A673 (cell line): ENCODE results near the gene PRKG1. TPM values are rescaled to one million over a fixed set of nuclear protein-coding genes. Genes with fewer than 3 reads are reported as not detected.

Experiments used
- BruUV-seq: library from RNA; stranded (reverse); fragments of 400-500 nt; replicated peaks from 2 replicates; lab custom pipeline; 2021; lab: Mats Ljungman, UMichigan
- CTCF ChIA-PET: fragments of 300-600 bp; sonication (Branson Sonifier 250); formaldehyde crosslinking; loops from one replicate; lab custom pipeline; 2022; ENCODE audit warnings: antibody characterized with exemption; lab: Charles Lee
- POLR2A ChIA-PET: fragments of 300-600 bp; sonication (Branson Sonifier 250); formaldehyde crosslinking; loops from one replicate; lab custom pipeline; 2022; ENCODE audit warnings: antibody characterized with exemption; ENCODE audit not compliant: low non-redundant PET; lab: Charles Lee
- DNase-seq: peaks from one replicate; pipeline ENCODE4 v3.0.0-alpha.2; 2015; ENCODE audit warnings: low spot score
- H3K27ac ChIP-seq: fragments of 200-600 bp; sonication (generic); 2 replicates; pipeline ENCODE4 v1.5.1; 2016; ENCODE audit warnings: mixed run types, low read depth, mild to moderate bottlenecking, mixed read lengths, antibody characterized with exemption, low read length; ENCODE audit not compliant: poor library complexity, severe bottlenecking
- H3K27me3 ChIP-seq: fragments of 200-600 bp; sonication (generic); replicated peaks from 2 replicates; pipeline ENCODE4 v1.6.1; 2017; ENCODE audit warnings: mixed run types, low read depth, mild to moderate bottlenecking, mixed read lengths, antibody characterized with exemption, low read length; ENCODE audit not compliant: insufficient read depth, poor library complexity
- H3K36me3 ChIP-seq: fragments of 200-600 bp; sonication (generic); 2 replicates; pipeline ENCODE4 v1.6.1; 2016; ENCODE audit warnings: mixed run types, mild to moderate bottlenecking, mixed read lengths, antibody characterized with exemption, low read length; ENCODE audit not compliant: insufficient read depth, poor library complexity, severe bottlenecking
- H3K4me1 ChIP-seq: fragments of 200-600 bp; sonication (generic); 2 replicates; pipeline ENCODE4 v1.6.1; 2017; ENCODE audit warnings: mixed run types, mild to moderate bottlenecking, mixed read lengths, antibody characterized with exemption, low read length; ENCODE audit not compliant: insufficient read depth, poor library complexity, severe bottlenecking
- H3K4me3 ChIP-seq: fragments of 200-600 bp; sonication (generic); 2 replicates; pipeline ENCODE4 v1.5.1; 2016; ENCODE audit warnings: low read depth, mixed run types, mild to moderate bottlenecking, mixed read lengths, low read length; ENCODE audit not compliant: poor library complexity, severe bottlenecking
- H3K9me3 ChIP-seq: fragments of 200-600 bp; sonication (generic); 2 replicates; pipeline ENCODE4 v1.6.1; 2016; ENCODE audit warnings: mixed run types, low read depth, mild to moderate bottlenecking, mixed read lengths, antibody characterized with exemption, low read length; ENCODE audit not compliant: poor library complexity, severe bottlenecking
- CTCF ChIP-seq: fragments of 300-800, 200-600 bp; sonication (generic); conservative IDR thresholded peaks from 2 replicates; pipeline ENCODE4 v1.5.1; 2017; ENCODE audit warnings: low read depth, mild to moderate bottlenecking, antibody characterized with exemption, low read length, moderate library complexity, mixed read lengths
- EZH2 ChIP-seq: fragments of 200-600 bp; sonication (generic); IDR thresholded peaks from 2 replicates; pipeline ENCODE4 v1.6.1; 2017; ENCODE audit warnings: borderline replicate concordance, low read depth, mild to moderate bottlenecking, mixed read lengths, antibody characterized with exemption, low read length; ENCODE audit not compliant: poor library complexity, severe bottlenecking
- intact Hi-C: fragments of 100-400 bp; cut with micrococcal nuclease; formaldehyde crosslinking; loops from one replicate; pipeline ENCODE4 v1.10.0; 2022; ENCODE audit not compliant: unreplicated experiment
- total RNA-seq: library from RNA; stranded (reverse); gene quantifications from 2 replicates; pipeline ENCODE4 v1.2.3, GENCODE V29; 2021

PRKG1 gene
- total RNA-seq, 1 experiment from 2014 or later, result 0.58 TPM

- Histone ChIP-seq H3K4me3 (no peak overlapping the region), H3K9me3 (no peaks in the 10 kb centered on the region), H3K27me3 (no peaks in the 10 kb centered on the region), H3K4me1 (no peaks in the 10 kb centered on the region), H3K36me3 (no peaks in the 10 kb centered on the region), H3K27ac (no peak overlapping the region)
- intact Hi-C loops, result no loop called here
- POLR2A ChIA-PET, result no interaction called here
- BruUV-seq, result no TSS peak
- CTCF ChIA-PET, result no interaction called here
- DNase-seq, result no peak
- TF ChIP-seq CTCF (no peak), EZH2 (no peak)
Observed at GRCh38 chr10:51235865-51236264, 161.6 kb downstream of the PRKG1 start.

GRCh38 chr10:51239006-51239405 lies 164.7 kb downstream of the PRKG1 start:
- H3K27ac ChIP-seq, result no peak overlapping the region
- no TSS peak for BruUV-seq
- ChIA-PET POLR2A (no interaction called here), CTCF (no interaction called here)
- DNase-seq, result no peak
- H3K27me3 ChIP-seq, result no peaks in the 10 kb centered on the region
- H3K36me3 ChIP-seq, result no peaks in the 10 kb centered on the region
- intact Hi-C loops, result no loop called here
- TF ChIP-seq CTCF, result no peak
- TF ChIP-seq EZH2, result no peak
- H3K9me3 ChIP-seq, result no peaks in the 10 kb centered on the region
- H3K4me3 ChIP-seq, result no peak overlapping the region
- H3K4me1 ChIP-seq, result no peaks in the 10 kb centered on the region

GRCh38 chr10:51241461-51241860 lies 167.2 kb downstream of the PRKG1 start:
- Histone ChIP-seq H3K4me3 (no peak overlapping the region), H3K4me1 (no peaks in the 10 kb centered on the region), H3K27ac (no peak overlapping the region), H3K27me3 (no peaks in the 10 kb centered on the region), H3K9me3 (no peaks in the 10 kb centered on the region), H3K36me3 (no peaks in the 10 kb centered on the region)
- intact Hi-C loops, result no loop called here
- no peak for DNase-seq
- CTCF ChIA-PET, result no interaction called here
- no peak for TF ChIP-seq CTCF
- no peak for TF ChIP-seq EZH2
- POLR2A ChIA-PET, result no interaction called here
- BruUV-seq, result no TSS peak
